HG03354 (cell line): ENCODE data around the gene TPP1.

ENCODE experiments used
- ATAC-seq: cut with Tn5 transposase; IDR thresholded peaks from one replicate; pipeline ENCODE4 v1.9.1; 2021; ENCODE audit warnings: mild to moderate bottlenecking; ENCODE audit not compliant: unreplicated experiment, poor library complexity, severe bottlenecking

The TPP1 gene

GRCh38 chr11:6619004-6619745, at the start of gene TPP1:
TPP1 (minus strand) TSS chr11:6619422; CDS start chr11:6619400, 22 bp downstream.
- ATAC-seq, result peak; percentile 99

GRCh38 chr11:6667733-6668374, 48.6 kb upstream of the TPP1 start:
- peak; percentile 77 for ATAC-seq

GRCh38 chr11:6666302-6667183, 47.3 kb upstream of the TPP1 start:
- ATAC-seq, result no peak

DNA sequence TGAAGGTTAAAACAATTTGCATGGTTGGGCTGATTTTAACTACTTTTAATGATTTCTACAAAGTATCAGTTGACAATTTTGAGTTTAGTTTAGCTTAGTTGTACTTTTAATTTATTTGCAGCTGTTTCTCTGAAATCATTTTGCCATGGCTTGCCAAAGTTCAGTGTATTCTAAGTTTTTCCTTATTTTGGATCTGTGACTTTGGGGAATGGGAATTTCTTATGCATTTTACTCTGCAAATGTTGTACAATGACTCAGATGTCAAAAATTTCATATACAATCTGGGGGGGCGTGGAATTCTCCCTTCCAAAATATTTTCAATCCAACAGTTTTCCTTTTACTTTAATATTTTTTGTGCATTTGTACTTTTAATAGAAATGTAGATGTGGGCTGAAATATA, 45.3 kb upstream of the TPP1 start:
- ATAC-seq, result no peak

DNA sequence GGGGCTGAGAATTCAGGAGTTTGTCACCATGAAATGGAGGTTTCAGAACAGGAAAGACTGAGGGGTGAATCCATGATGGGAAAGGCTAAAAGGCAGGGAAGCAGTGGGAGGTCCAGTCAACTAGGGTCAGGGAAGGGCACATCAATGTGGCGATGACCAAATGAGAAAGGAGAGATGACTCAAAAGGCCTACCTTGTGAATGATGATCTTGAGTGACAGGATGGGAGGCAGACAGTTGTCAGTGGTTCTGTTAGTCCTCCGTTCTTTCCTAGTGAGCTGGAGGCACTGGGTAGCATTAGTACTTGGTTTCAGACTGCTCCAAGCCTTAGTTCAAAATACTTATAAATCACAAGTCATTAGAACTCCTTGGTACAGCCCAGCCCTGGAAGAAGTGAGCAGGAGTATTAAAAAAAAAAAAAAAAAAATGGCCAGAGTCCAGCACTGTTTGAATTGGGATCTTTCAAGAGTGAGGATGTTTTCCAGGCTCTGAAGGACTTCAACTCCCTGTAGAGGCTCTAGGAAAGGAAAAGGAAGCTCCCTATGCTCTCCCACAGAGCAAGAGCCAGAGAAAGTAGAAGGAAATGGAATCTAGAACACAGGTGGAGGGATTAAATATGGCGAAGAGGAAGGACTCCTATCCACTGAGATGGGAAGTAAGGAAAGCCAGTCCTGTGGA, 44.7 kb upstream of the TPP1 start:
- no peak for ATAC-seq

DNA sequence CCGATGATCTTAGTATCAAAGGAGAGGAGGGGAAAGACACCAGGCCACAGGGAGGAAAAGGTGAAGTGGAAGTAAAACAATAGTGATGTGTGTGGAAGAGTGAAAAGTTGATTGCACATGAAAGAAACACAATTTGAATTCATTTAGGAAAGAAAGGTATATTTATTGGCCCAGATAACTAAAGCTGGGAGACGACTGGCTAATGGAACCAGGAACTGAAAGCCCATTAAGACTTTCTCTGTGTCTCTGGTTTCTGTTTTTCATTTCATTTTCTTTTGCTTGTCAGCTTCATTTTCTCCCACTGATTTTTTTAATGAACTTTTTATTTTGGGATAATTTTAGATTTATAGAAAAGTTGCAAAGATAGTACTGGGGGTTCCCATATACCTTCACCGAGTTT, 41.5 kb upstream of the TPP1 start:
- no peak for ATAC-seq

DNA sequence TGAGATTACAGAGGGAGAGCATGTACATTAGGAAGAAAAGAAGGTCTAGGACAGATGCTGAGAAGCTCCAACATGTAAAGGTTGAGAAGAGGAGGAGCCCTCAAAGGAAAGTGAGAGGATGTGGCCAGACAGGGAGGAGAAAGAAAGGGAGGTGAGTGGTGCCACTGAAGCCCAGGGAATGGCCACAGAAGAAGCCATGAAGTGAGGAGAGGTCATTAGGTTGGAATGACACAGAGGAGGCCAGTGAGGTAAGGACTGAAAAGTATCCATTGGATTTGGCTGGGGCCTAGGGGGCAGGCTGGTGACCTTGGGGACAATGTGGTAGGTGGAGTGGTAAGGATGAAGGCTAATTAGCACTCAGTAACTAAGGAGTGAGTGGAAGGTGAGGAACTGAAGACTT, 39.4 kb upstream of the TPP1 start:
- ATAC-seq, result no peak

DNA sequence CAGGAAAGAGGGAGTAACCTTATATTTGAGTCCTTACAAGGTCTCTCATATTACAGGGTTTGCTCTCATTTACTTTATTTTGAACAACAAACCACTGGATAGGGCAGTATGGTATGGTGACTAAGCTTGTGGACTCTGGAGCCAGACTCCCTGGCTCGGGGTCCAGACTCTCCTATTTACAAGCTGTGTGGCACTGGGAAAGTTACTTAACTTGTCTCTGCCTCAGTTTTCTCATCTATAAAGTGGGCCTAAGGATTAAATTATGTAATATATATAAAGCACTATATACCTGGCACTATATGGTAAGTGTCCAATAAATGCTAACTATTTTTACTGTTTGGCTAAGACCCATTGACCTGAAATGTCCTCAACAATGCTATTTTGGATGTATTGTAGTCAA, 38.1 kb upstream of the TPP1 start:
- ATAC-seq, result no peak

DNA sequence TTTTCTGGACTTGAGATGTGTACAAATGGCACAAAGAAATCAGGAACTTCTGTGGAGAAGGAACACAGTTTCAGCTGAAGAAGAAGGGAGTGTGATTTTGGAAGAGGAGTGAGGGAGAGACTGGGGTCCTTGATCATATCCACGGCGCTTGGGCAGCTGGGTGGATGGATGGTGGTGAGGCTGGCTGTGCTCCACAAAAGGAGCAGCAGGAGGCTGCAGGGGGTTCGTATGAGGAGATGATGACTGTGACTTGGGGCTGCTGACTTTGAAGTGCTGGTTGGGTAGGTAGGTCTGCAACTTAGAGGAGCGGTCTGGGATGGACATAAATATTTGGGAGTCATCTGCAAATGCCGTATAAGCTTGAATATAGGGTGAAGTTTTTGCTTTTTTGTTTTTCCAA, 37.7 kb upstream of the TPP1 start:
- no peak for ATAC-seq

- ATAC-seq, result no peak
Observed at GRCh38 chr11:6656584-6656915, 37.3 kb upstream of the TPP1 start.

- ATAC-seq, result no peak
Observed at GRCh38 chr11:6655790-6656583, 36.8 kb upstream of the TPP1 start, which contains the start of gene DCHS1. DCHS1 (minus strand) TSS chr11:6655809; CDS start chr11:6641613, 14,196 bp downstream.

DNA sequence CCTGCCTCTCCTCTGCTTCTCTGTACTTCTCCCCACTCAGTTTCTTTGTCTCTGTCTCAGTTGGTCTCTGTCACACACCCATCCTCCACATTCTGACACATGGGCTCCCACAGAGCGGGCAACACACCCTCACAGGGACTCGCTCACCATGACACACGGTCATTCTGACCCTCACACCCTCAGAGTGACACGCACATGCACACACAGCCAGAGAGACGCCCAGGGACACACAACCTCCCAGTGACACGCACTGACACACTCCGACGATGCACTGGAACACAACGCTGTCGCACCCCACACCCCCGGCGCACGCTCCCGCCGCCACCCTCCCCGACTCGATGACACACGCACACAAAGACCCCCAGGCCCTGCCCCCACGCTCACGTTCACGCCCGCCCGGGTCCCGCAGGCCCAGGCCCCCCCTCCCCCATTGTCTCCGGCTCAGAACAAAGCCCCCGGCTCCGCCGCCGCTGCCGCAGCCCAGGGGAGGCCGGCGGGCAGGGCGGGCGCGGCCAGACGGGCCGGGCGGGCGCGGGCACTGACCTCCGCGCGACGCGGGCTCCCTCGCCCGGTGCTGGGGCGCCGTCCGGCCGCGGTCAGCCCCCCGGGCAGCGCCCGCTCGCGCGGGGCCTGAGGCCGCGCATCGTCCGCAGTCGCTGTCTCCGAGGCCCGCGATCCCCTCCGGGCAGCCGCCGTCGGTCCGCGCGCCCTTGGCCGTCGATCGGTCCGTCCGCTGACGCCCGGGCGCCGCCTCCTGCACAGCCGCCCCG, 36.0 kb upstream of the TPP1 start:
- ATAC-seq, result no peak

DNA sequence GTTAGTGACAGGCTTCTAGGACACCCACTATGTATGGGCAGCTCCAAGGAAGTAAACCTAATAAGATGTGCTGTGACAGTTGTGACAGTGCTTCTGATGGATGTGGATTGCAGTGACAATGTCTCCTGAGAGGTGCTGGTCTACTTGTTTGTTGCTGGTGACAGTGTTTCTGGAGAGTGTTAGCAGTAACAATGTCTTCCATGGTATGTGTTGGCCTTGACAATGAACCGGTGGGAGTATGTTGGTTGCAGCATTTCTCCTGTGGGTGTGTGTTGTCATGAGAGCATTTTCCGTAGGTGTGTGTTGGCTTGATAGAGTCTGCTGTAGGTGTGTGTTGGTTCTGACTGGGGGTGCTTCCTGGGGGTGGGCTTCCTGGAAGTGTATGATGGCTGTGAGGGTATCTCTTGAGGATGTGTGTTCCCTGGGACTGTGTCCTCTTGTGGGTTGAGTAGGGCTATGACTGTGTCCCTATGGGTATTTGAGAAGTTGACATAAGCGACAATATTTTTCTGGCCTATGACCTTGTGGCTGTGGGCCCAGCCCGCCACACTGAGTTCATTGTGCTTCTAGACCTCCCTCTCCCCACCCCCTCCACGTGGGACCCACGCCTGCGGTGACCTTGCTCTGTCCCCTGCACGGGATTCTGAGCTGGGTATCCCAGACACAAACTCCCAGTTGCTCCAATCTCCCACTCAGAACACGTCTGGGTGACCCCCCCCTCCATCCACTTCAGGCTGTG, 35.2 kb upstream of the TPP1 start:
- ATAC-seq, result no peak

GRCh38 chr11:6653656-6654055, 34.4 kb upstream of the TPP1 start:
- ATAC-seq, result no peak

- ATAC-seq, result no peak
Observed at GRCh38 chr11:6653097-6653496, 33.9 kb upstream of the TPP1 start.

GRCh38 chr11:6652182-6652581, 33.0 kb upstream of the TPP1 start:
- ATAC-seq, result no peak

DNA sequence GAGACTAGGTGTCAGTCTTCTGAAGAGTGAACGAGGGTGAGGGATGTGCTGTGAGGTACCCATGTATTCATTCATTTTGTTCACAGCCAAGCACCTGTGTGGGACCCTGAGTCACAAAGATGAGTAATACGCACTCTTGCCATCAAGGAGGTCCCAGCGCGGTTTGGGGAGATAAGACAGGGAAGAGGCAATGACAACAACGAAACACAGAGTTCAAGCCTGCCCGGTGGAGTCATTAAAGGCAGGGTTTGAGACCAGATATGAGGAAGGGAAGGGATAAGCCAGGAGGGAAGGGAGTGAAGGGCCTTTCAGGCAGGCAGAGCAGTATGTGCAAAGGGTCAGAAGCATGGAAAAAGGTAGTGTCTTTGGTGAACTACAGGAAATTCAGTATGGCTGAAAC, 31.8 kb upstream of the TPP1 start:
- no peak for ATAC-seq

DNA sequence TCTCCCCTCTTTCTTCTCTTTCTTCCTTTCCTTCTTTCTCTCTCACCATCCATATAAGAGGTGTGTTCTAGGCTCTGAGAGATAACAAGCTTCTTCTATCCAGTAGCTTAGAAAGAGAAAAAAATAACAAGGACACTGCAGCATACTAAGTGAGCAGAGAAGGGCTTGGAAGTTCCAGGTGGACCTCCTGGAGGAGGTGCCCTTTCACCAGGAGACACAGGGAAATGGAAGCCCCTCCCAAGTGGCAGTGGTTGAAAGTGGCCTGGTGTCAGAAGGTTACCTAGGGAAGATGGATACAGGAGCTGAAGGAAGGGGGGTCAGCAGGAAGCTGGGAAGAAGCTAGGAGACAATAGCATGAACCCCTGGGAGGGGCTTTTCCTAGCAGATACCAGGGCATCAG, 30.9 kb upstream of the TPP1 start:
- ATAC-seq, result no peak
